Ascending aorta (tissue), 2 donors: ENCODE data around the gene STARD13. TPM values are rescaled to one million over a fixed set of nuclear protein-coding genes. Genes with fewer than 3 reads are reported as not detected.

Experiments
- DNase-seq, 2 donors: peaks; one replicate each; pipeline ENCODE4 v3.0.0-alpha.2; 2019; ENCODE audit warnings: low spot score in 2 of 2
- H3K27ac ChIP-seq, 2 donors: fragments of 200-600 bp; sonication (generic); one replicate each; pipeline ENCODE4 v1.5.1; 2016 to 2017; ENCODE audit warnings: mild to moderate bottlenecking in 1 of 2
- H3K27me3 ChIP-seq: fragments of 200-600 bp; sonication (generic); one replicate; pipeline ENCODE4 v1.5.1; 2017
- H3K36me3 ChIP-seq, 2 donors: fragments of 200-600 bp; sonication (generic); one replicate each; pipeline ENCODE4 v1.5.1; 2016
- H3K4me1 ChIP-seq, 2 donors: fragments of 200-600 bp; sonication (generic); one replicate each; pipeline ENCODE4 v1.5.1; 2016 to 2017; ENCODE audit warnings: mild to moderate bottlenecking in 1 of 2
- H3K4me3 ChIP-seq, 2 donors: fragments of 200-600 bp; sonication (generic); one replicate each; pipeline ENCODE4 v1.5.1; 2016 to 2017; ENCODE audit warnings: mild to moderate bottlenecking in 1 of 2
- H3K9me3 ChIP-seq, 2 donors: fragments of 200-600 bp; sonication (generic); one replicate each; pipeline ENCODE4 v1.5.1; 2016
- CTCF ChIP-seq, 3 experiments: fragments of 200-600 bp in 2 of 3; fragments of 450-650 bp in 1 of 3; sonication (generic) in 2 of 3; IDR thresholded peaks; one replicate each; pipeline ENCODE4 v1.5.1; 2016 to 2019; ENCODE audit warnings: antibody characterized with exemption in 3 of 3, mild to moderate bottlenecking in 1 of 3, moderate library complexity in 1 of 3
- intact Hi-C: fragments of 100-400 bp; cut with DNase I; formaldehyde crosslinking; loops from one replicate; pipeline ENCODE4 v1.15.1; 2023
- total RNA-seq: library from RNA; depleted of rRNA; stranded (reverse); fragments of >200 nt; gene quantifications from one replicate; pipeline ENCODE4 v1.1.0, GENCODE V29; 2016

The STARD13 gene
- total RNA-seq, 1 donor from 2014 or later = 34.6 TPM

GRCh38 chr13:33189470-33189869, 96.1 kb downstream of the STARD13 start:
- TF ChIP-seq CTCF (IDR thresholded peaks at IDR 0.05) = no peak
- Histone ChIP-seq H3K36me3 (no peaks in the 10 kb centered on the region), H3K27me3 (no peaks in the 10 kb centered on the region), H3K9me3 (no peaks in the 10 kb centered on the region), H3K4me1 (peaks cover 3 to 34% of the 10 kb centered on the region in 2 donors), H3K4me3 (no peak overlapping the region), H3K27ac (peak overlapping the region in 1 of 2 donors; percentile 48)
- DNase-seq = no peak
- intact Hi-C loops = no loop called here

- peak overlapping the region in 1 of 2 donors; percentile 60 for H3K27ac ChIP-seq
- peaks cover 0 to 28% of the 10 kb centered on the region in 2 donors for H3K4me1 ChIP-seq
- TF ChIP-seq CTCF (IDR thresholded peaks at IDR 0.05) = no peak
Observed at GRCh38 chr13:33188093-33188882, 97.3 kb downstream of the STARD13 start.

DNA sequence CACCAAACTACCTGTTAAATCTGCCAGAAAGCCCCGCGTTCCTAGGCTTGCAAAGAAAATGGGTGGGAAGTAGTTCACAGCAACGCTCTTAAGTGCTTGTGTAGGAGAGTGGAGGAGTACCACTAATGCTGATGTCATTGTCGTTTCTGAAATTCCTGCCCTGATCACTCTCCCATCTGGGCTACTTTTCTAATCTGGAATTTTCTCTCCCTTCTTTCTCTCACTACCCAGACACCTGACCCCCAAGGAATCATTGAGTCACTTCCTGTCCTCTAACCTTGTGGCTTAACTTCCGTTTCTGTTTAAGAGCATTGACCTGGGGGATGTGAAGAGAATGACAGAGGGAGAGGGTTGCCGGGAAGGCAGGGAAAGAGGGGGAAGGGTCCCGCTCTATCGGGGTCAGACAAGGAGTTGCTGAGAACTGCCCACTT, 98.7 kb downstream of the STARD13 start:
- Histone ChIP-seq H3K36me3 (no peaks in the 10 kb centered on the region), H3K4me1 (peaks cover 0 to 25% of the 10 kb centered on the region in 2 donors), H3K4me3 (peak overlapping the region; percentile 10 to 18), H3K27ac (peak overlapping the region; percentile 22 to 60), H3K9me3 (no peaks in the 10 kb centered on the region), H3K27me3 (no peaks in the 10 kb centered on the region)
- intact Hi-C loops = no loop called here
- DNase-seq = no peak
- TF ChIP-seq CTCF (IDR thresholded peaks at IDR 0.05) = no peak

More at GRCh38 chr13:33188093-33188882, 97.3 kb downstream of the STARD13 start:
- H3K27me3 ChIP-seq = no peaks in the 10 kb centered on the region
- no peak overlapping the region for H3K4me3 ChIP-seq
- no peaks in the 10 kb centered on the region for H3K36me3 ChIP-seq
- no peaks in the 10 kb centered on the region for H3K9me3 ChIP-seq
- intact Hi-C loops = no loop called here
- DNase-seq = no peak

DNA sequence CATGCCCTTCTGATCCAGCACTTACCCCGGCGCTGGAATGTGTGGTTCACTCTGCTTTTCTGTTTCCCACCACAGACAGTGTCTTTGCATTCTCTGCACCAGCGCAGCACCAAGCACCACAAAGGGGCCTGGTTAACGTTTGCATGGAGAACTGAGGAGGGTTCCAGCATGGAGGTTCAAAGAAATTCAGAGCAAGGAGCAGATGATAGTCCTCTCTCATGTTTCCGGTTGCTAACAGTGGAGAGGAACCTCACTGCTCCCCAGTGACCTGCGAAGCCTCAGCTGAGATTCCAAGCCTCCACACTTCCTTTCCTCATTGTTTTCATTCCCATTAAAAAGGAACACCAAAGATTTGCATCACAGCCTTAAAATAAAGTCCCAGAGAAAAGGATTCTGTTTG, 99.7 kb downstream of the STARD13 start:
- Histone ChIP-seq H3K36me3 (no peaks in the 10 kb centered on the region), H3K27ac (peak overlapping the region; percentile 22 to 60), H3K4me3 (peak overlapping the region in 1 of 2 donors; percentile 18), H3K27me3 (no peaks in the 10 kb centered on the region), H3K9me3 (no peaks in the 10 kb centered on the region), H3K4me1 (peaks cover 0 to 19% of the 10 kb centered on the region in 2 donors)
- no peak for TF ChIP-seq CTCF (IDR thresholded peaks at IDR 0.05)
- intact Hi-C loops = no loop called here
- no peak for DNase-seq

GRCh38 chr13:33184530-33184929, 101.0 kb downstream of the STARD13 start:
- peaks cover 0 to 16% of the 10 kb centered on the region in 2 donors for H3K4me1 ChIP-seq

More at GRCh38 chr13:33184530-33184929, 101.0 kb downstream of the STARD13 start:
- Histone ChIP-seq H3K27me3 (no peaks in the 10 kb centered on the region), H3K27ac (no peak overlapping the region), H3K36me3 (no peaks in the 10 kb centered on the region), H3K4me3 (no peak overlapping the region), H3K9me3 (no peaks in the 10 kb centered on the region)
- intact Hi-C loops = no loop called here
- no peak for DNase-seq
- TF ChIP-seq CTCF (IDR thresholded peaks at IDR 0.05) = no peak
